NCI-H2107 treated with DMSO at 0.1 percent for 48 hours (cell line): ENCODE results near the gene CD9.
A peak's percentile ranks its signal among the peaks of the same experiment; 100 is the strongest.
"Not testable (repeated sequence)": the region's sequence is repeated elsewhere in the genome, so short reads cannot be mapped to it uniquely, and the experiment has no call there.

Experiments used
- DNase-seq: peaks from one replicate; lab custom pipeline; 2025; ENCODE audit not compliant: unreplicated experiment; lab: John Stamatoyannopoulos, UW

Gene CD9

GRCh38 chr12:6178981-6179761, 21.0 kb upstream of the CD9 start:
- DNase-seq = no peak

- no peak for DNase-seq
Observed at GRCh38 chr12:6180268-6181051, 19.7 kb upstream of the CD9 start.

GRCh38 chr12:6181166-6181565, 19.0 kb upstream of the CD9 start:
- no peak for DNase-seq

- DNase-seq = no peak
Observed at GRCh38 chr12:6181583-6182278, 18.5 kb upstream of the CD9 start.

GRCh38 chr12:6182279-6182898, 17.8 kb upstream of the CD9 start:
- DNase-seq = peak; percentile 48

GRCh38 chr12:6183689-6184428, 16.3 kb upstream of the CD9 start:
- no peak for DNase-seq

- DNase-seq = no peak
Observed at GRCh38 chr12:6185961-6186827, 14.0 kb upstream of the CD9 start.

- no peak for DNase-seq
Observed at GRCh38 chr12:6187948-6188793, 12.0 kb upstream of the CD9 start.

- DNase-seq = no peak
Observed at GRCh38 chr12:6189028-6189427, 11.2 kb upstream of the CD9 start.

GRCh38 chr12:6189952-6190598, 10.1 kb upstream of the CD9 start:
- not testable (repeated sequence) for DNase-seq

- not testable (repeated sequence) for DNase-seq
Observed at GRCh38 chr12:6190767-6191530, 9.3 kb upstream of the CD9 start.

- DNase-seq = no peak
Observed at GRCh38 chr12:6192604-6193380, 7.4 kb upstream of the CD9 start.

GRCh38 chr12:6193853-6194815, 6.1 kb upstream of the CD9 start:
- DNase-seq = peak; percentile 97

- peak; percentile 57 for DNase-seq
Observed at GRCh38 chr12:6195665-6196535, 4.3 kb upstream of the CD9 start.

GRCh38 chr12:6198051-6198450, 2.1 kb upstream of the CD9 start:
- DNase-seq = peak; percentile 82
